Mesendoderm (in vitro differentiated cells): ENCODE data around the gene LSM2.
"Not testable (repeated sequence)": the region's sequence is repeated elsewhere in the genome, so short reads cannot be mapped to it uniquely, and the experiment has no call there.

Source experiments
- DNase-seq: peaks from one replicate; pipeline ENCODE4 v3.0.0; 2013
- H2AK5ac ChIP-seq: 2 replicates; pipeline ENCODE4 v1.6.1; 2013; ENCODE audit warnings: low read length, inconsistent platforms
- H2BK120ac ChIP-seq: 2 replicates; pipeline ENCODE4 v1.6.1; 2013; ENCODE audit warnings: low read depth, mild to moderate bottlenecking, low read length, moderate library complexity, mixed read lengths
- H2BK15ac ChIP-seq: replicated peaks from 2 replicates; pipeline ENCODE4 v1.6.1; 2013; ENCODE audit warnings: low read depth, mild to moderate bottlenecking, moderate library complexity
- H2BK5ac ChIP-seq: 2 replicates; pipeline ENCODE4 v1.6.1; 2013; ENCODE audit warnings: low read length, inconsistent platforms
- H3K18ac ChIP-seq: 2 replicates; pipeline ENCODE4 v1.6.1; 2013; ENCODE audit warnings: mild to moderate bottlenecking, low read length, mixed read lengths
- H3K23ac ChIP-seq: one replicate; pipeline ENCODE4 v1.6.1; 2013; ENCODE audit warnings: low read length
- H3K27ac ChIP-seq: 2 replicates; pipeline ENCODE4 v1.5.1; 2013; ENCODE audit warnings: low read depth, mild to moderate bottlenecking, inconsistent platforms, low read length, moderate library complexity
- H3K27me3 ChIP-seq: 2 replicates; pipeline ENCODE4 v1.6.1; 2013; ENCODE audit warnings: low read length, control low read depth, mild to moderate bottlenecking, inconsistent platforms; ENCODE audit not compliant: insufficient read depth, poor library complexity
- H3K36me3 ChIP-seq: 2 replicates; pipeline ENCODE4 v1.6.1; 2013; ENCODE audit warnings: low read length, inconsistent platforms; ENCODE audit not compliant: control insufficient read depth, insufficient read depth
- H3K4ac ChIP-seq: one replicate; pipeline ENCODE4 v1.6.1; 2013; ENCODE audit warnings: low read depth, mild to moderate bottlenecking, low read length, moderate library complexity
- H3K4me1 ChIP-seq: 2 replicates; pipeline ENCODE4 v1.6.1; 2013; ENCODE audit warnings: low read depth, low read length, inconsistent platforms; ENCODE audit not compliant: control insufficient read depth
- H3K4me2 ChIP-seq: 2 replicates; pipeline ENCODE4 v1.6.1; 2013; ENCODE audit warnings: low read length
- H3K4me3 ChIP-seq: 2 replicates; pipeline ENCODE4 v1.5.1; 2013; ENCODE audit warnings: mild to moderate bottlenecking, low read length
- H3K56ac ChIP-seq: one replicate; pipeline ENCODE4 v1.6.1; 2013; ENCODE audit warnings: low read length
- H3K79me1 ChIP-seq: 2 replicates; pipeline ENCODE4 v1.6.1; 2013; ENCODE audit warnings: low read length, inconsistent platforms
- H3K79me2 ChIP-seq: 2 replicates; pipeline ENCODE4 v1.6.1; 2013; ENCODE audit warnings: mild to moderate bottlenecking, low read length; ENCODE audit not compliant: control insufficient read depth, insufficient read depth
- H3K9ac ChIP-seq: 2 replicates; pipeline ENCODE4 v1.6.1; 2013; ENCODE audit warnings: low read length, inconsistent platforms
- H4K5ac ChIP-seq: one replicate; pipeline ENCODE4 v1.6.1; 2013; ENCODE audit warnings: low read length
- H4K8ac ChIP-seq: one replicate; pipeline ENCODE4 v1.6.1; 2013; ENCODE audit warnings: low read depth, mild to moderate bottlenecking, control low read depth, low read length, moderate library complexity
- WGBS: extraction: QIAGEN DNeasy Blood & Tissue Kit; methylation state at CpG from one replicate; pipeline ENCODE4 v1.1.7; 2013; ENCODE audit warnings: low lambda C conversion rate, missing lambda C conversion rate; ENCODE audit not compliant: insufficient coverage; ENCODE audit errors: extremely low coverage; 5-methylcytosine and 5-hydroxymethylcytosine counted together

Gene LSM2

GRCh38 chr6:31808599-31808998, 1.8 kb upstream of the LSM2 start:
- not testable (repeated sequence) for H3K4me2 ChIP-seq, H4K5ac ChIP-seq, H3K23ac ChIP-seq, H3K79me1 ChIP-seq, H3K4ac ChIP-seq, H4K8ac ChIP-seq, H3K9ac ChIP-seq, H2BK5ac ChIP-seq, H3K27ac ChIP-seq, DNase-seq, H3K56ac ChIP-seq, H2BK15ac ChIP-seq, H3K36me3 ChIP-seq, H2BK120ac ChIP-seq, H2AK5ac ChIP-seq, H3K4me1 ChIP-seq, H3K18ac ChIP-seq, H3K27me3 ChIP-seq, H3K4me3 ChIP-seq
- WGBS = no CpG with 5 or more reads among the region's 10 CpGs
- H3K79me2 ChIP-seq = peaks cover 12% of the 10 kb centered on the region

- H3K4me2 ChIP-seq = peak overlapping the region; percentile 76
- DNase-seq = no peak
- H2AK5ac ChIP-seq = peak overlapping the region; percentile 33
- no peak overlapping the region for H4K8ac ChIP-seq
- H3K23ac ChIP-seq = no peak overlapping the region
- H3K27ac ChIP-seq = peak overlapping the region; percentile 72
- H2BK120ac ChIP-seq = peak overlapping the region; percentile 14
- H3K79me1 ChIP-seq = peaks cover 4% of the 10 kb centered on the region
- H3K4me3 ChIP-seq = peak overlapping the region; percentile 42
- H3K56ac ChIP-seq = peak overlapping the region; percentile 99
- no peaks in the 10 kb centered on the region for H3K27me3 ChIP-seq
- WGBS = no CpG with 5 or more reads among the region's 7 CpGs
- H3K18ac ChIP-seq = peak overlapping the region; percentile 9
- H3K9ac ChIP-seq = peak overlapping the region; percentile 76
- H3K79me2 ChIP-seq = peaks cover 12% of the 10 kb centered on the region
- no peak overlapping the region for H2BK5ac ChIP-seq
- H2BK15ac ChIP-seq = no peak overlapping the region
- no peak overlapping the region for H4K5ac ChIP-seq
- H3K4ac ChIP-seq = peak overlapping the region; percentile 83
- H3K36me3 ChIP-seq = no peaks in the 10 kb centered on the region
- no peaks in the 10 kb centered on the region for H3K4me1 ChIP-seq
Observed at GRCh38 chr6:31805939-31806469, 762 bp downstream of the LSM2 start.

- not testable (repeated sequence) for H3K27me3 ChIP-seq, DNase-seq, H3K27ac ChIP-seq
Observed at GRCh38 chr6:31801031-31801927, 5.5 kb downstream of the LSM2 start.

GRCh38 chr6:31799781-31800180, 7.0 kb downstream of the LSM2 start:
- Histone ChIP-seq H4K5ac (no peak overlapping the region), H3K79me2 (peaks cover 6% of the 10 kb centered on the region), H2BK5ac (no peak overlapping the region), H3K4me2 (no peak overlapping the region), H3K4me1 (no peaks in the 10 kb centered on the region), H3K79me1 (peaks cover 4% of the 10 kb centered on the region), H3K23ac (no peak overlapping the region), H3K36me3 (peaks cover 2% of the 10 kb centered on the region), H3K4ac (no peak overlapping the region), H3K9ac (no peak overlapping the region), H2BK15ac (no peak overlapping the region), H3K18ac (no peak overlapping the region), H3K4me3 (no peak overlapping the region), H3K56ac (no peak overlapping the region), H2AK5ac (no peak overlapping the region), H3K27ac (no peak overlapping the region), H4K8ac (no peak overlapping the region), H3K27me3 (no peaks in the 10 kb centered on the region), H2BK120ac (no peak overlapping the region)
- DNase-seq = no peak
- no CpG with 5 or more reads among the region's 12 CpGs for WGBS

More at GRCh38 chr6:31801031-31801927, 5.5 kb downstream of the LSM2 start:
- not testable (repeated sequence) for H3K36me3 ChIP-seq, H3K4me3 ChIP-seq, H2BK5ac ChIP-seq, H3K4me1 ChIP-seq, H2BK120ac ChIP-seq, H3K79me2 ChIP-seq, H3K4ac ChIP-seq, H3K79me1 ChIP-seq, H4K8ac ChIP-seq, H3K9ac ChIP-seq, H3K4me2 ChIP-seq, H4K5ac ChIP-seq, H2AK5ac ChIP-seq, H3K23ac ChIP-seq, H3K56ac ChIP-seq, H3K18ac ChIP-seq, H2BK15ac ChIP-seq
- WGBS = no CpG with 5 or more reads among the region's 8 CpGs

- Histone ChIP-seq H3K4me1 (peaks cover 2% of the 10 kb centered on the region), H3K4ac (no peak overlapping the region), H3K18ac (no peak overlapping the region), H3K27me3 (no peaks in the 10 kb centered on the region), H3K23ac (no peak overlapping the region), H3K9ac (no peak overlapping the region), H2BK120ac (no peak overlapping the region), H2BK15ac (no peak overlapping the region), H3K79me1 (peaks cover 8% of the 10 kb centered on the region), H3K4me3 (no peak overlapping the region), H2BK5ac (no peak overlapping the region), H3K36me3 (peaks cover 4% of the 10 kb centered on the region), H4K5ac (no peak overlapping the region), H2AK5ac (no peak overlapping the region), H3K4me2 (no peak overlapping the region), H3K79me2 (peaks cover 22% of the 10 kb centered on the region), H4K8ac (no peak overlapping the region), H3K56ac (no peak overlapping the region), H3K27ac (no peak overlapping the region)
- no peak for DNase-seq
- no CpG with 5 or more reads among the region's 5 CpGs for WGBS
Observed at GRCh38 chr6:31797588-31797987, 9.2 kb downstream of the LSM2 start.
